Erythroblast (primary cell): ENCODE results near the gene AGMO.

ENCODE experiments used
- GATA1 ChIP-seq: IDR thresholded peaks from 2 replicates; pipeline ENCODE4 v1.6.1; 2011; ENCODE audit warnings: low read depth, mild to moderate bottlenecking, control low read depth, low read length, moderate library complexity
- POLR2A ChIP-seq: IDR thresholded peaks from 2 replicates; pipeline ENCODE4 v1.6.1; 2011; ENCODE audit warnings: mild to moderate bottlenecking, low read length

- TF ChIP-seq POLR2A (no peak), GATA1 (no peak)
These were observed 403.5 kb downstream of the AGMO start for GRCh38 chr7:15158141-15158810.
